Measurements from ENCODE around the gene RNGTT.

- TF ChIP-seq EZH2 (IDR thresholded peaks at IDR 0.05; ENCODE audit: low read length, unreplicated experiment), result no peak
- no peak for TF ChIP-seq CTCF (conservative IDR thresholded peaks at IDR 0.05; ENCODE audit: low read depth, low read length)
- TF ChIP-seq EZH2phosphoT487 (IDR thresholded peaks at IDR 0.05; ENCODE audit: borderline replicate concordance, low read length), result no peak
These were observed 128.2 kb downstream of the RNGTT start for GRCh38 chr6:88835210-88835609.

All from PC-3 (cell line).